ENCODE measurements around the gene ADAMTS16. TPM values are rescaled to one million over a fixed set of nuclear protein-coding genes. Genes with fewer than 3 reads are reported as not detected.

The ADAMTS16 gene
- total RNA-seq, 3 donors from 2014 or later (not counting 1 experiment from before 2014, with no cell fraction given): not detected

GRCh38 chr5:5295351-5295750 lies 155.2 kb downstream of the ADAMTS16 start:
- DNase-seq (no peak), ATAC-seq (peak in 1 of 3 donors; percentile 37)
- H3K27me3 Mint-ChIP-seq (ENCODE audit: low read depth in 2 of 2): no peaks in the 10 kb centered on the region
- intact Hi-C loops (cut with micrococcal nuclease): no loop called here
- no peaks in the 10 kb centered on the region for H3K4me1 Mint-ChIP-seq
- no peak for TF ChIP-seq CTCF (IDR thresholded peaks at IDR 0.05)
- H3K27ac ChIP-seq (ENCODE audit: low read length): no peak overlapping the region
- no peaks in the 10 kb centered on the region for H3K27me3 ChIP-seq (ENCODE audit: control insufficient read depth, insufficient read depth, low read length)
- H3K4me1 ChIP-seq (ENCODE audit: control insufficient read depth, insufficient read depth, low read length): no peaks in the 10 kb centered on the region
- no peaks in the 10 kb centered on the region for H3K36me3 ChIP-seq (ENCODE audit: control insufficient read depth, insufficient read depth, low read length)
- no peak overlapping the region for H3K27ac Mint-ChIP-seq
- 66% methylated on average over 4 of the region's 4 CpGs for WGBS (ENCODE audit: insufficient coverage)
- peaks cover 4% of the 10 kb centered on the region for H3K9me3 ChIP-seq (ENCODE audit: control insufficient read depth, insufficient read depth, low read length)
- H3K4me3 Mint-ChIP-seq: no peak overlapping the region
- H3K4me3 ChIP-seq (ENCODE audit: low read length): no peak overlapping the region
- H3K36me3 Mint-ChIP-seq: no peaks in the 10 kb centered on the region
- H3K9me3 Mint-ChIP-seq: peaks cover 7 to 14% of the 10 kb centered on the region in 2 donors

GRCh38 chr5:5296051-5296450 lies 155.9 kb downstream of the ADAMTS16 start:
- no peaks in the 10 kb centered on the region for H3K36me3 Mint-ChIP-seq
- DNase-seq (no peak), ATAC-seq (no peak)
- Histone ChIP-seq H3K4me1 (ENCODE audit: control insufficient read depth, insufficient read depth, low read length) (no peaks in the 10 kb centered on the region), H3K36me3 (ENCODE audit: control insufficient read depth, insufficient read depth, low read length) (no peaks in the 10 kb centered on the region), H3K4me3 (ENCODE audit: low read length) (no peak overlapping the region), H3K27me3 (ENCODE audit: control insufficient read depth, insufficient read depth, low read length) (no peaks in the 10 kb centered on the region), H3K9me3 (ENCODE audit: control insufficient read depth, insufficient read depth, low read length) (peaks cover 4% of the 10 kb centered on the region), H3K27ac (ENCODE audit: low read length) (no peak overlapping the region)
- no peak for TF ChIP-seq CTCF (IDR thresholded peaks at IDR 0.05)
- H3K27ac Mint-ChIP-seq: no peak overlapping the region
- WGBS (ENCODE audit: insufficient coverage): 93% methylated on average over 5 of the region's 6 CpGs
- H3K9me3 Mint-ChIP-seq: peaks cover 7 to 15% of the 10 kb centered on the region in 2 donors
- intact Hi-C loops (cut with micrococcal nuclease): no loop called here
- H3K4me1 Mint-ChIP-seq: no peaks in the 10 kb centered on the region
- no peaks in the 10 kb centered on the region for H3K27me3 Mint-ChIP-seq (ENCODE audit: low read depth in 2 of 2)
- H3K4me3 Mint-ChIP-seq: no peak overlapping the region

- Histone ChIP-seq H3K4me1 (ENCODE audit: control insufficient read depth, insufficient read depth, low read length) (no peaks in the 10 kb centered on the region), H3K4me3 (ENCODE audit: low read length) (no peak overlapping the region), H3K27me3 (ENCODE audit: control insufficient read depth, insufficient read depth, low read length) (no peaks in the 10 kb centered on the region), H3K36me3 (ENCODE audit: control insufficient read depth, insufficient read depth, low read length) (no peaks in the 10 kb centered on the region), H3K9me3 (ENCODE audit: control insufficient read depth, insufficient read depth, low read length) (peaks cover 4% of the 10 kb centered on the region), H3K27ac (ENCODE audit: low read length) (no peak overlapping the region)
- intact Hi-C loops (cut with micrococcal nuclease): no loop called here
- no peak for TF ChIP-seq CTCF (IDR thresholded peaks at IDR 0.05)
- Mint-ChIP-seq H3K27me3 (ENCODE audit: low read depth in 2 of 2) (no peaks in the 10 kb centered on the region), H3K4me1 (no peaks in the 10 kb centered on the region), H3K36me3 (no peaks in the 10 kb centered on the region), H3K27ac (no peak overlapping the region), H3K9me3 (peaks cover 10 to 23% of the 10 kb centered on the region in 2 donors), H3K4me3 (no peak overlapping the region)
- no peak for DNase-seq
- WGBS (ENCODE audit: insufficient coverage): 73% methylated on average over 9 of the region's 9 CpGs
- no peak for ATAC-seq
These were observed 157.4 kb downstream of the ADAMTS16 start for GRCh38 chr5:5297432-5298067.

- no peak for DNase-seq
- 87% methylated on average over 4 of the region's 4 CpGs for WGBS (ENCODE audit: insufficient coverage)
- Histone ChIP-seq H3K4me3 (ENCODE audit: low read length) (no peak overlapping the region), H3K9me3 (ENCODE audit: control insufficient read depth, insufficient read depth, low read length) (peaks cover 4% of the 10 kb centered on the region), H3K27me3 (ENCODE audit: control insufficient read depth, insufficient read depth, low read length) (no peaks in the 10 kb centered on the region), H3K4me1 (ENCODE audit: control insufficient read depth, insufficient read depth, low read length) (no peaks in the 10 kb centered on the region), H3K27ac (ENCODE audit: low read length) (no peak overlapping the region), H3K36me3 (ENCODE audit: control insufficient read depth, insufficient read depth, low read length) (no peaks in the 10 kb centered on the region)
- H3K9me3 Mint-ChIP-seq: peaks cover 10 to 23% of the 10 kb centered on the region in 2 donors
- ATAC-seq: no peak
- no peak for TF ChIP-seq CTCF (IDR thresholded peaks at IDR 0.05)
- H3K4me3 Mint-ChIP-seq: no peak overlapping the region
- no peaks in the 10 kb centered on the region for H3K27me3 Mint-ChIP-seq (ENCODE audit: low read depth in 2 of 2)
- no peaks in the 10 kb centered on the region for H3K4me1 Mint-ChIP-seq
- no peaks in the 10 kb centered on the region for H3K36me3 Mint-ChIP-seq
- intact Hi-C loops (cut with micrococcal nuclease): no loop called here
- H3K27ac Mint-ChIP-seq: no peak overlapping the region
These were observed 158.0 kb downstream of the ADAMTS16 start for GRCh38 chr5:5298068-5298633.

Data from natural killer cell (primary cell).